Naive thymus-derived CD4-positive, alpha-beta T cell (primary cell): Measurements from ENCODE around the gene PSTPIP2. TPM values are rescaled to one million over a fixed set of nuclear protein-coding genes. Genes with fewer than 3 reads are reported as not detected.
"Not testable (repeated sequence)": the region's sequence is repeated elsewhere in the genome, so short reads cannot be mapped to it uniquely, and the experiment has no call there.

Source experiments
- ATAC-seq: fragments of 150-1000 bp; cut with Tn5 transposase; 2 replicates; pipeline ENCODE4 v1.10.0; 2021; ENCODE audit warnings: mild to moderate bottlenecking, moderate library complexity
- CTCF ChIA-PET: fragments of 350-600 bp; sonication (Branson Sonifier 250); formaldehyde crosslinking; loops from one replicate; lab custom pipeline; 2021; ENCODE audit warnings: antibody characterized with exemption; lab: Charles Lee
- POLR2A ChIA-PET: fragments of 350-600 bp; sonication (Branson Sonifier 250); formaldehyde crosslinking; loops from one replicate; lab custom pipeline; 2021; ENCODE audit warnings: antibody characterized with exemption, inconsistent platforms; lab: Charles Lee
- DNase-seq, 9 donors: peaks; one replicate each; pipeline versions ENCODE4 v3.0.0 to v3.0.0-alpha.2; 2020 to 2022; ENCODE audit warnings: mixed read lengths in 1 of 9
- H3K27ac ChIP-seq: one replicate; pipeline ENCODE4 v1.7.0; 2013; ENCODE audit warnings: mild to moderate bottlenecking, low read depth, low read length, moderate library complexity
- H3K27me3 ChIP-seq, 2 donors: one replicate each; pipeline ENCODE4 v1.7.0; 2013; ENCODE audit warnings: low read length in 2 of 2, mild to moderate bottlenecking in 2 of 2, moderate library complexity in 2 of 2; ENCODE audit not compliant: control insufficient read depth in 2 of 2, insufficient read depth in 2 of 2
- H3K36me3 ChIP-seq, 3 experiments: 1 replicate in 2 of 3; 2 replicates in 1 of 3; pipeline ENCODE4 v1.7.0; 2013; ENCODE audit warnings: low read length in 3 of 3, mild to moderate bottlenecking in 3 of 3, moderate library complexity in 1 of 3; ENCODE audit not compliant: insufficient read depth in 3 of 3, control insufficient read depth in 2 of 3
- H3K4me1 ChIP-seq, 2 donors: one replicate each; pipeline ENCODE4 v1.7.0; 2013; ENCODE audit warnings: low read length in 2 of 2, mild to moderate bottlenecking in 2 of 2, moderate library complexity in 1 of 2; ENCODE audit not compliant: control insufficient read depth in 2 of 2, insufficient read depth in 2 of 2
- H3K4me3 ChIP-seq: 2 replicates; pipeline ENCODE4 v1.7.0; 2013; ENCODE audit warnings: mild to moderate bottlenecking, low read length
- H3K9me3 ChIP-seq, 3 experiments: 1 replicate in 2 of 3; 2 replicates in 1 of 3; pipeline ENCODE4 v1.7.0; 2013; ENCODE audit warnings: low read length in 3 of 3; ENCODE audit not compliant: control insufficient read depth in 2 of 3
- H3K27ac Mint-ChIP-seq, 9 donors: one replicate each; pipeline ENCODE4 v1.8.0; 2020 to 2022; ENCODE audit warnings: mixed read lengths in 9 of 9, mild to moderate bottlenecking in 8 of 9, moderate library complexity in 5 of 9, inconsistent platforms in 2 of 9
- H3K27me3 Mint-ChIP-seq, 5 donors: one replicate each; pipeline ENCODE4 v1.8.0; 2021 to 2022; ENCODE audit warnings: mixed read lengths in 5 of 5, mild to moderate bottlenecking in 1 of 5
- H3K36me3 Mint-ChIP-seq, 5 donors: one replicate each; pipeline ENCODE4 v1.8.0; 2020 to 2022; ENCODE audit warnings: mixed read lengths in 5 of 5, mild to moderate bottlenecking in 3 of 5, inconsistent platforms in 1 of 5
- H3K4me1 Mint-ChIP-seq, 7 donors: one replicate each; pipeline ENCODE4 v1.8.0; 2020 to 2022; ENCODE audit warnings: mixed read lengths in 7 of 7, mild to moderate bottlenecking in 3 of 7, inconsistent platforms in 1 of 7
- H3K4me3 Mint-ChIP-seq, 10 donors: one replicate each; pipeline ENCODE4 v1.8.0; 2020 to 2022; ENCODE audit warnings: mild to moderate bottlenecking in 10 of 10, mixed read lengths in 10 of 10, moderate library complexity in 6 of 10, inconsistent platforms in 2 of 10
- H3K9me3 Mint-ChIP-seq, 11 donors: one replicate each; pipeline ENCODE4 v1.8.0; 2020 to 2022; ENCODE audit warnings: mixed read lengths in 11 of 11, mild to moderate bottlenecking in 4 of 11, inconsistent platforms in 1 of 11, moderate library complexity in 1 of 11
- intact Hi-C, 2 donors: fragments of 100-400 bp; cut with micrococcal nuclease; formaldehyde crosslinking; loops; one replicate each; pipeline ENCODE4 v1.15.1; 2023
- polyA plus RNA-seq, 2 donors: library from polyadenylated mRNA; unstranded; fragments of 300-500 nt; fragmentation: Illumina TruSeq; gene quantifications; one replicate each; pipeline ENCODE4 v1.2.3, GENCODE V29; 2021
- total RNA-seq, 6 experiments: library from RNA in 5 of 6; stranded (reverse) in 5 of 6; gene quantifications; 1 replicate in 5 of 6; 2 replicates in 1 of 6; pipeline ENCODE4 v1.2.3 and lab custom pipeline; 2021 to 2026

PSTPIP2 gene
- total and polyA plus RNA-seq, 7 experiments from 2014 or later = 11.1 to 24.6 (median 15.2) TPM

DNA sequence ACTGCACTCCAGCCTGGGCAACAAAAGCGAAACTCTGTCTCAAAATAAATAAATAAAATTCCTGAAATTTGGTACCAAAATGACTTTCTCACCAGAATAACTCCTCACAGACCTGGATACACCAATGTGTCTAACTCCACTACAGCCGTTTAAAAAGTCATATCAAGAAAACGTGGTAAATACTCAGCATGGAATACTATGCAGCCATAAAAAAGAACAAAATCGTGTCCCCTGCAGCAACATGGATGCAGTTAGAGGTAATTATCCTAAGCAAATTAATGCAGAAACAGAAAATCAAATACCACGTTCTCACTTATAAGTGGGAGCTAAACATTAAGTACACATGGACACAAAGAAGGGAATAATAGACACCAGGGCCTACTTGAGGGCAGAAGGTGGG lies 107.1 kb downstream of the PSTPIP2 start:
- H3K27ac ChIP-seq, H3K36me3 ChIP-seq, H3K4me3 ChIP-seq, H3K9me3 Mint-ChIP-seq, ATAC-seq, DNase-seq, POLR2A ChIA-PET, H3K27me3 Mint-ChIP-seq, H3K27me3 ChIP-seq, H3K9me3 ChIP-seq: not testable (repeated sequence)
- Mint-ChIP-seq H3K36me3 (peaks cover 3 to 26% (median 15%) of the 10 kb centered on the region in 5 donors), H3K4me3 (peak overlapping the region; percentile 25 to 100 (median 75)), H3K27ac (peak overlapping the region in 4 of 9 donors; percentile 31 to 65 (median 40)), H3K4me1 (peaks cover 44 to 76% (median 67%) of the 10 kb centered on the region in 7 donors)
- peaks cover 27 to 34% of the 10 kb centered on the region in 2 donors for H3K4me1 ChIP-seq
- intact Hi-C loops = loop anchor here (5.0 to 10.0 kb wide), 2 partner anchors 62 to 1970 kb away; partner anchors contain the start of gene SMAD2 (in 1 of the 2)
- CTCF ChIA-PET = interaction anchor here (1.0 kb wide), 1 partner anchor 10 kb away, joined by 3 read pairs; no protein-coding TSS in a partner anchor

DNA sequence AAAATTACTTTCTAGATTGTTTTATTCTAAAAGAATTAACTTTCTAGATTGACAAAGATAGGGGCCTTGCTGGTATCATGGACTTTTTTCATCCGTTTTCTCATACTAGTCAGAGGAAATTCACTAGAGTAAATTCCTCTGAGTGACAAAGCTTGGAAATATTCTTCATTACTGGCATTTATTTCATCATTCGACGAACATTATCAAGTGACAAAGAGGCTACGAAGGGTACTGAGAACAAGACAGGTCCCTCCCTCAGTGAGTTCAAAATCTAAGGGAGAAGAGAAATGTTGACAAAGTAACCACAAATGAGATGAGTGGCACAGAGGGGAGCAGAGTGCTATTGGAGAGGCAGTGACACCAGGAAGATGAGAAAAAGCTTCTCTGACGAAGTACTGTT lies 109.2 kb downstream of the PSTPIP2 start:
- Mint-ChIP-seq H3K4me3 (peak overlapping the region; percentile 6 to 71 (median 42)), H3K27me3 (no peaks in the 10 kb centered on the region), H3K4me1 (peaks cover 44 to 80% (median 75%) of the 10 kb centered on the region in 7 donors), H3K27ac (peak overlapping the region in 8 of 9 donors; percentile 19 to 90 (median 76)), H3K36me3 (peaks cover 3 to 26% (median 15%) of the 10 kb centered on the region in 5 donors), H3K9me3 (peaks cover 0 to 4% (median 0%) of the 10 kb centered on the region in 11 donors)
- Histone ChIP-seq H3K27ac (peak overlapping the region; percentile 32), H3K4me3 (peak overlapping the region; percentile 27), H3K4me1 (peaks cover 27 to 42% of the 10 kb centered on the region in 2 donors), H3K9me3 (no peaks in the 10 kb centered on the region), H3K36me3 (peaks cover 0 to 5% (median 0%) of the 10 kb centered on the region in 3 experiments), H3K27me3 (no peaks in the 10 kb centered on the region)
- POLR2A ChIA-PET = interaction anchor here (1.2 to 1.6 kb wide), 2 partner anchors 19 to 110 kb away, joined by 4 read pairs; no protein-coding TSS in a partner anchor
- CTCF ChIA-PET = interaction anchor here (0.8 to 1.5 kb wide), 3 partner anchors 9 to 111 kb away, joined by 4 to 5 read pairs (median 5); no protein-coding TSS in a partner anchor
- intact Hi-C loops = loop anchor here in 1 of 2 donors (1.0 to 10.0 kb wide), 2 partner anchors 11 to 1972 kb away; partner anchors contain the start of gene SMAD2
- peak; percentile 20 for ATAC-seq
- DNase-seq = peak in 4 of 9 donors; percentile 10 to 40 (median 12)

DNA sequence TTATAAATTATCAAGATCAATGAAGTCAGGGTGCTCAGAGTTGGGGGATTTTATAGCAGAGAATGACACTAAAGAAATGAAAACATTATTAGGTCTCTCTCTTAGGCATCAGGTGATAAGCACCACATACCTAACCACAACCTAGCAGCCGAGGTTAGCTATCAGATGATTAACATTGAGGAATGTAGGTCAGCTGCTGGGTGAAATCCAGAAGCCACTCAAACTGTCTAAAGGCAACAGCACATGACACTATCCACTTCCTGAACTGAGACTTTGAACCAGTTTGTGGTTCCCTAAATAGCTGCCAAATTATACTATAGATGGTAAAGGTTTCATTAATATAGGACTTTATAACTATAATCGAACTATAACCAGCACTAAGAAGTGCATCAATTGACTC lies 109.6 kb downstream of the PSTPIP2 start:
- H3K4me3 ChIP-seq = no peak overlapping the region
- no peaks in the 10 kb centered on the region for H3K27me3 ChIP-seq
- POLR2A ChIA-PET = interaction anchor here (0.5 to 1.6 kb wide), 3 partner anchors 12 to 111 kb away, joined by 3 to 4 read pairs (median 4); no protein-coding TSS in a partner anchor
- no peaks in the 10 kb centered on the region for H3K9me3 ChIP-seq
- Mint-ChIP-seq H3K4me1 (peaks cover 40 to 79% (median 74%) of the 10 kb centered on the region in 7 donors), H3K36me3 (peaks cover 3 to 26% (median 15%) of the 10 kb centered on the region in 5 donors), H3K27me3 (no peaks in the 10 kb centered on the region), H3K4me3 (peak overlapping the region in 5 of 10 donors; percentile 30 to 71 (median 51)), H3K27ac (peak overlapping the region in 7 of 9 donors; percentile 19 to 90 (median 76)), H3K9me3 (peaks cover 0 to 4% (median 0%) of the 10 kb centered on the region in 11 donors)
- H3K36me3 ChIP-seq = peaks cover 0 to 5% (median 0%) of the 10 kb centered on the region in 3 experiments
- peak; percentile 65 for ATAC-seq
- peaks cover 27 to 42% of the 10 kb centered on the region in 2 donors for H3K4me1 ChIP-seq
- CTCF ChIA-PET = interaction anchor here (1.1 to 1.5 kb wide), 2 partner anchors 10 to 111 kb away, joined by 5 read pairs; no protein-coding TSS in a partner anchor
- intact Hi-C loops = loop anchor here in 1 of 2 donors (10.0 kb wide), 1 partner anchor 1972 kb away; the partner anchor contains the start of gene SMAD2
- peak overlapping the region; percentile 32 for H3K27ac ChIP-seq
- peak in 2 of 9 donors; percentile 11 to 45 for DNase-seq

DNA sequence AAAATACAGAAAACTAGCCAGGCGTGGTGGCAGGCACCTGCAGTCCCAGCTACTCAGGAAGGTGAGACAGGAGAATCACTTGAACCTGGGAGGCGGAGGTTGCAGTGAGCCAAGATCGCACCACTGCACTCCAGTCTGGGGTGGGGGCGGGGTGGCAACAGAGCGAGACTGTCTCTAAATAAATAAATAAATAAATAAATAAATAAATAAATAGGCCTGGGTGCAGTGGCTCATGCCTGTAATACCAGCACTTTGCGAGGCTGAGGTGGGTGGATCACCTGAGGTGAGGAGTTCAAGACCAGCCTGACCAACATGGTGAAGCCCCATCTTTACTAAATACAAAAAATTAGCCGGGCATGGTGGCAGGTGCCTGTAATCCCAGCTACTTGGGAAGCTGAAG lies 112.6 kb downstream of the PSTPIP2 start:
- H3K9me3 Mint-ChIP-seq, H3K27ac ChIP-seq, intact Hi-C loops, H3K27me3 ChIP-seq, DNase-seq, ATAC-seq, H3K9me3 ChIP-seq, H3K4me3 ChIP-seq, H3K27ac Mint-ChIP-seq, CTCF ChIA-PET, POLR2A ChIA-PET, H3K27me3 Mint-ChIP-seq, H3K4me3 Mint-ChIP-seq: not testable (repeated sequence)
- H3K4me1 Mint-ChIP-seq = peaks cover 28 to 78% (median 71%) of the 10 kb centered on the region in 7 donors
- peaks cover 5 to 37% (median 19%) of the 10 kb centered on the region in 5 donors for H3K36me3 Mint-ChIP-seq
- peaks cover 0 to 17% (median 0%) of the 10 kb centered on the region in 3 experiments for H3K36me3 ChIP-seq
- H3K4me1 ChIP-seq = peaks cover 27 to 32% of the 10 kb centered on the region in 2 donors

DNA sequence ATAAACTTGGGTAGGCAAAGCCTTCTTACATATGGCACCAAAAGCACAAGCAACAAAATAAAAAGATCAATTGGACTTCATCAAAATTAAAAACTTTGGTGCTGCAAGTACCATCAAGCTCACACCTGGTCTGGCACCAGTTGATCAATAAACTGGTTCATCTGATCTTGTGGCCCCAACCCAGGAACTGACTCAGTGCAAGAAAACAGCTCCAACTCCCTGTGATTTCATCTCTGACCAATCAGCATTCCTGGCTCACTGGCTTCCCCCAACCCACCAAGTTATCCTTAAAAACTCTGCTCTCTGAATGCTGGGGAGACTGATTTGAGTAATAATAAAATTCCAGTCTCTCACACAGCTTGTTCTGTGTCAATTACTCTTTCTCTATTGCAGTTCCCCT lies 113.3 kb downstream of the PSTPIP2 start:
- peaks cover 28 to 76% (median 67%) of the 10 kb centered on the region in 7 donors for H3K4me1 Mint-ChIP-seq
- H3K27ac ChIP-seq = no peak overlapping the region
- no peak for DNase-seq

DNA sequence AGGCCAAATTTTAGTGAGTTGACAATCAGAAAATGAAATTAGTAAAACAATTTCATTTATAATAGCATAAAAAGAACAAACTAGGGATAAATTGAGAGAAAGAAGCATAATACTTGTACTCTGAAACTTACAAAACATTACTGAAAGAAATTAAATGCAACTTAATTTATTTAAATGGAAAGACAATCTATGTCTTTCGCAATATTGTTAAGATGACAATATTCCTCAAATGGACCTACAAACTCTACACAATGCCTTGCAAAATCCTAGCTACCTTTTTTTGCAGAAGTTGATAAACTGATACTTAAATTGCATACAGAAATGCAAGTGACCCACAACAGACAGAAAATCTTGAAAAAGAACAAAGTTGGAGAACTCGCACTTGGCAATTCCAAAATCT lies 114.0 kb downstream of the PSTPIP2 start:
- ChIA-PET POLR2A (no interaction called here), CTCF (no interaction called here)
- H3K4me1 ChIP-seq = peaks cover 21 to 24% of the 10 kb centered on the region in 2 donors
- ATAC-seq (no peak), DNase-seq (no peak)
- intact Hi-C loops = no loop called here
- H3K4me3 ChIP-seq = no peak overlapping the region
- H3K27me3 ChIP-seq = no peaks in the 10 kb centered on the region
- H3K27ac ChIP-seq = no peak overlapping the region
- peaks cover 21 to 76% (median 67%) of the 10 kb centered on the region in 7 donors for H3K4me1 Mint-ChIP-seq
- no peaks in the 10 kb centered on the region for H3K27me3 Mint-ChIP-seq
- H3K27ac Mint-ChIP-seq = peak overlapping the region in 2 of 9 donors; percentile 16 to 47
- peak overlapping the region in 1 of 10 donors; percentile 30 for H3K4me3 Mint-ChIP-seq
- H3K9me3 Mint-ChIP-seq = no peaks in the 10 kb centered on the region
- no peaks in the 10 kb centered on the region for H3K9me3 ChIP-seq
- H3K36me3 Mint-ChIP-seq = peaks cover 10 to 46% (median 27%) of the 10 kb centered on the region in 5 donors
- H3K36me3 ChIP-seq = peaks cover 3 to 31% (median 7%) of the 10 kb centered on the region in 3 experiments

More for the DNA sequence above, 113.3 kb downstream of the PSTPIP2 start:
- Histone ChIP-seq H3K4me1 (peaks cover 27 to 31% of the 10 kb centered on the region in 2 donors), H3K4me3 (no peak overlapping the region), H3K36me3 (peaks cover 1 to 24% (median 2%) of the 10 kb centered on the region in 3 experiments), H3K27me3 (no peaks in the 10 kb centered on the region), H3K9me3 (no peaks in the 10 kb centered on the region)
- H3K27me3 Mint-ChIP-seq = no peaks in the 10 kb centered on the region
- no peaks in the 10 kb centered on the region for H3K9me3 Mint-ChIP-seq
- H3K36me3 Mint-ChIP-seq = peaks cover 9 to 42% (median 25%) of the 10 kb centered on the region in 5 donors
- CTCF ChIA-PET = no interaction called here
- peak overlapping the region in 2 of 10 donors; percentile 30 to 36 for H3K4me3 Mint-ChIP-seq
- intact Hi-C loops = no loop called here
- no peak for ATAC-seq
- POLR2A ChIA-PET = no interaction called here
- H3K27ac Mint-ChIP-seq = no peak overlapping the region
